HuH-7 (cell line): ENCODE measurements around the gene GPR65.
A peak's percentile ranks its signal among the peaks of the same experiment; 100 is the strongest.

Source experiments
- DNase-seq: peaks from one replicate; pipeline ENCODE4 v3.0.0; 2011; ENCODE audit warnings: low spot score

The GPR65 gene

GRCh38 chr14:88040146-88040545, 35.2 kb downstream of the GPR65 start:
- no peak for DNase-seq

GRCh38 chr14:88043529-88044443, 38.9 kb downstream of the GPR65 start:
- peak; percentile 40 for DNase-seq

DNA sequence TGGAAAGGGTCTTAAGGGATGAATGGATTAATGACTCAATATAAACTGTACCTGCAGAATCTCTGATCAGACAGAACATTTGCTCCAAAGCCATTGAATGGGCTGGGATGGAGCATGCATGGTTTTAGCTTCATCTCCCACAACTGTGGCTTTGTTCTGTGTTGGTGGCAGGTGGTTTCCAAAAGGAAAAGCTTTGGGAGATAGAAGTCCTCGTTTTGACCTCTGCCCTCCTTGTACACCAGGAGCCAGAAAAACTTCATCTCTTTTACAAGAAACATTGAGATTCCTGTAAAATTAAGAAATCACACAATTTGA, 39.5 kb downstream of the GPR65 start:
- DNase-seq: no peak

- peak; percentile 12 for DNase-seq
Measured at GRCh38 chr14:88044776-88045446, 40.0 kb downstream of the GPR65 start.

DNA sequence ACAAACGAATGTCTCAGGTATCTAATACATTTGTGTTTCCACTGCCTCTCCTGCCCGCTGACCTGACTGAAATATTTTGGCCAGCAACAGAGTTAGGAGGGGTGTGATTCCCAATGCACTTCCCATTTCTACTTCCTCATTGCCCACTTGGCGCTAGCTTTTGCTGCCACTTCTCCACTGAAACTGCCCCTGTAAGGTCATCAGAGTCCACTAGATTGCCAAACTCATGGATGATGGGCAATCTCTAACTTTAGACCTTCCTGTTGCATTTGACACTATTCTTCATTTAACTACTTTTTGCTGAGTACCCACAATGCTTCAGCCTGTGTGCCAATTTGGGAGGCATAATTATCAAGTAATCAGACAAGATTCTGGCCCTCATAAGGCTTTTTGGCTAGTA, 40.8 kb downstream of the GPR65 start:
- no peak for DNase-seq

GRCh38 chr14:88048351-88048750, 43.4 kb downstream of the GPR65 start:
- DNase-seq: no peak

- DNase-seq: no peak
Measured at GRCh38 chr14:88049266-88049665, 44.3 kb downstream of the GPR65 start.

GRCh38 chr14:88049936-88050335, 45.0 kb downstream of the GPR65 start:
- DNase-seq: no peak

GRCh38 chr14:88060576-88060975, 55.6 kb downstream of the GPR65 start:
- DNase-seq: no peak

DNA sequence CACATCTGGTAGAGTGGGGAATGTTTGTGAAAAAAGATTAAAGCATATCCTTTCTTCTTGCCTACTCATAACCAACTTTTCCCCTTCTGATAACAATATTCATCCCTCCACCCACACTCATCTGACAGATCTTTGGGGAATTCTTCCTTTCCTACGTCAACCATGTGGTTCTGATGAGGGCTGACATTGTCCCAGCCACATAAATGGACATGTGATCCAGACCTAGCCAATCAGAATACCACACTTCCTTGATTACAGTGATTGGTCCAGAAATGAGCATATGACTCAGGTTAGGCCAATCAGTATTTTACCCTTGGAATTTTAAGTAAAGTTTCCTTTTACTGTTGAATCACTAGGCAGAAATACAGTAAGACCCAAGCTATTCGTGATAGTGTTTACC, 58.9 kb downstream of the GPR65 start:
- DNase-seq: no peak
